Stimulated activated CD8-positive, alpha-beta memory T cell treated with anti-CD3 and anti-CD28 coated beads, Interleukin-12 subunit alpha, Interleukin-12 subunit beta, amount 100 ng/mL, for 4 hours (primary cell): ENCODE measurements around the gene RBMX.

Experiments used
- DNase-seq: peaks from one replicate; pipeline ENCODE4 v3.0.0-alpha.2; 2020; ENCODE audit warnings: low read depth

Gene RBMX

DNA sequence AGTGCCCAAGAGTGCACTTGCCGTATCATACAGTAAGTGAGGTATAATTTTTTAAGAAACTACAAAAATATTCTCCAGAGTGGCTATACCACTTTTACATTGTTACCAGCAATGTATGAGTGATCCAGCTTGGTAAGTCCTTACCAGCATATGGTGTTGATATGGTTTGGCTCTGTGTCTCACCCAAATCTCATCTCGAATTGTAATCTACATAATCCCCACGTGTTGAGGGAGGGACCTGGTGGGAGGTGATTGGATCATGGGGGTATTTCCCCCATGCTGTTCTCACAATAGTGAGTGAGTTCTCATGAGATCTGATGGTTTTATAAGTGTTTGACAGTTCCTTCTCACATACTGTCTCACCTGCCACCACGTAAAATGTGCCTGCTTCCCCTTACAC, 44.8 kb downstream of the RBMX start:
- DNase-seq = no peak

DNA sequence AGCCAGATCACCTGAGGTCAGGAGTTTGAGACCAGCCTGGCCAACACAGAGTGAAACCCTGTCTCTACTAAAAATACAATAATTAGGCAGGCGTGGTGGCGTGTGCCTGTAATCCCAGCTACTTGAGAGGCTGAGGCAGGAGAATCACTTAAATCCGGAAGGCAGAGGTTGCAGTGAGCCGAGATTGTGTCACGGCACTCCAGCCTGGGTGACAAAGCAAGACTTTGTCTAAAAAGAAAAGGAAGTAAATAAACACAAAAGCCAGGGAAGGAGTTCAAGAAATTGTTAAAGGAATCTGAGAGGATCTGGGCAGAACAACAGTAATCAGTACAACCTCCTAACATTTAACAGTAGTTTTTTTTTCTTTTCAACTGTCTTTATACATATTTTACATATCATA, 51.1 kb downstream of the RBMX start:
- DNase-seq = no peak

DNA sequence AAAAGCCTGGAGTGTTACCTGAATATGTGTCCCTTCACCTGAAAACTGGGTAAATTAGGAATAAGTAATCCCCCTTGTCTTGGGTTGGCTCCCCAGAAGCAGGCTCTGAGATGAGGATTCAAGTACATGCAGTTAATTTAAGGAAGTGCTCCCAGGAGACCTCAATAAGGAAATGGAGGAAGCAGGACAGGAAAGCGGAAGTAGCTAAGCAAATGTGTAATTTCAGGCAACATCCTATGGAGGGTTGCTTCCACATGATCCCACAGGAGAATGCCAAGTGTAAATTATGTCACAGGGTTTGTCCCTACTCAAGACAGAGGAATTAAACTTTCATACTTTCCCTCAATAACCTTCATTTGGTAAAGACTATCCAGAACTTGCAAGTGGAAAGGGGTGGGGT, 51.7 kb downstream of the RBMX start:
- DNase-seq = no peak

DNA sequence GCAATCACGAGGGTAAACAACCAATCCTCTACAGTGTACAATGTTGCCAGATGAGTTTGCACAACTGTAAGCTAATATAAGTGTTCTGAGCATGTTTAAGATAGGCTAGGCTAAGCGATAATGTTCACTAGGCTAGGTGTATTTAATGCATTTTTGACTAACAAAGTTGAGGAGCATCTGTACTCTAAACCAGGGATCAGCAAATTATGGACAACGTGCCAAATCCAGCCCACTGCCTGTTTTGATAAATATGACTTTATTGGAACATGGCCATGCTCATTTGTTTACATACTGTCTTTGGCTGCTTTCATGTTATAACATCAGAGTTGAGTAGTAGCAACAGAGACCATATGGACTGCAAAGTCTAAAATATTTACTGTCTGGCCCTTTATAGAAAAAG, 53.5 kb downstream of the RBMX start:
- no peak for DNase-seq

DNA sequence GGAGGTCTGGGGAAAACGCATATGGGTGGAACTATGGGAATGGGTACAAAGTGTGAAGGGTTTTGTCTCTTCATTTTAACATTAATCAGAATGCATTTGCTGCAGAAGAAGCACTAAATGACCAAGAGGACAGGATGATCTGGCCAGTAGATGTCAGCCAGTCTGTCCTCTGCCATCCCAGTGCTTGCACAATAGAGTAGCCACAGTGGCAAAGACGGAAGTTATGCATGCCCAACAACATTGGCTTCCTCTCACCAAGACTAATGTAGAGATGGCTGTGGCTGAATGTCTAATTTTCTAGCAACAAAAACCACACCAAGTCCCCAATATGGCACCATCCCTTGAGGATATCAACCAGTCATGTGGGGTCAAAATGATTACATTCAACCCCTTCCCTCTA, 54.8 kb downstream of the RBMX start:
- DNase-seq = no peak
